NCI-H187 treated with DMSO at 0.1 percent for 48 hours (cell line): ENCODE measurements around the gene DDR2.
"Not testable (repeated sequence)": the region's sequence is repeated elsewhere in the genome, so short reads cannot be mapped to it uniquely, and the experiment has no call there.

ENCODE experiments used
- DNase-seq: peaks from one replicate; lab custom pipeline; 2025; lab: John Stamatoyannopoulos, UW

DDR2 gene

DNA sequence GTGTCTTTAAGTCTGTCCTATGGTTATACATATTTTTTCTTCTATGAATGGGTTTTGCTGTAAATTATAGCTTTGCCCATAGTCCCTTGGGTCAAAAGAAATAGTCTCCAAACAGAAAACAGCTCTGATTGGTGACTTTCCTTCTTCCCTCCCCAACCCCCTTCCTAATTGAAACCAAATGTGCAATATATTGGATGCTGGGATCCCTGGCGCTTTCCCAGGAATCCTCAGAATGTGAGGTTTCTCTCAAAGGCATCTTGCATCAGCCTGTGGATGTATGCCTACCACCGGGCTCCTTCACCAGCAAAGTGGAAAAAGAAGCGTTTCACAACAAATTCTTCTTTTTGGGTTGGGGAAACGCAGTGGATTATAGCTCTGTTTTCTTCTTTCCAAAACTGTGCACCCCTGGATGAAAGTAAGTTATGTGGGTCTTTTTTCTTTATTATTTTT is at the start of gene DDR2:
Gene DDR2, plus strand, starts transcription at position 248 of the 450 bp plus-strand sequence. CDS start 86,600 bp downstream, outside the sequence.
- no peak for DNase-seq

- not testable (repeated sequence) for DNase-seq
Measured at GRCh38 chr1:162582901-162583300, 49.4 kb upstream of the DDR2 start.

DNA sequence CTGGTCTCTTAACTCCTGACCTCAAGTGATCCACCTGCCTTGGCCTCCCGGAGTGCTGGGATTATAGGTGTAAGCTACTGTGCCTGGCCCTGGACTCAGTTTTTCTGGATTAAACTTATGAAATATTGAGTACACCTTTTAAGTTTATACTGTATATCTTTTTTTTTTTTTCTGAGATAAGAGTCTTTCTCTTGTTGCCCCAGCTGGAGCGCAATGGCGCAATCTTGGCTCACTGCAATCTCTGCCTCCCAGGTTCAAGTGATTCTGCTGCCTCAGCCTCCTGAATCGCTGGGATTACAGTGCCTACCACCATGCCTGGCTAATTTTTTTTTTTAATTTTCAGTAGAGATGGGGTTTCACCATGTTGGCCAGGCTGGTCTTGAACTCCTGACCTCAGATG is 47.2 kb upstream of the DDR2 start:
- not testable (repeated sequence) for DNase-seq

DNA sequence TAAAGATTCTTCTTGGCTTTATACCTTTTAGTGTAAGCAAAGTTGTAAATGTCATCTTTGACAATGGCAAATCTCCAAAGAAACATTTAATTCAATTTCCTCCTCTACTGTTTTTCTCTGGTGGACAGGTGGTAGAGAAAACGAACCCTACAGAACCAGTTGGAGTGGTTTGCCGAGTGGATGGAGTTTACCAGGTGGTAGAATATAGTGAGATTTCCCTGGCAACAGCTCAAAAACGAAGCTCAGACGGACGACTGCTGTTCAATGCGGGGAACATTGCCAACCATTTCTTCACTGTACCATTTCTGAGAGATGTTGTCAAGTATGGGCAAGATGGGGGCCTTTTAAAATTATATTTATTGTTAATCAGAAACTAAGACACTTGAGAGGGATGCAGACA is 44.9 kb upstream of the DDR2 start:
- no peak for DNase-seq

- DNase-seq = no peak
Measured at GRCh38 chr1:162587761-162588260, 44.5 kb upstream of the DDR2 start.

- DNase-seq = no peak
Measured at GRCh38 chr1:162590101-162590500, 42.2 kb upstream of the DDR2 start.

GRCh38 chr1:162590686-162591085 is 41.6 kb upstream of the DDR2 start:
- DNase-seq = no peak

DNA sequence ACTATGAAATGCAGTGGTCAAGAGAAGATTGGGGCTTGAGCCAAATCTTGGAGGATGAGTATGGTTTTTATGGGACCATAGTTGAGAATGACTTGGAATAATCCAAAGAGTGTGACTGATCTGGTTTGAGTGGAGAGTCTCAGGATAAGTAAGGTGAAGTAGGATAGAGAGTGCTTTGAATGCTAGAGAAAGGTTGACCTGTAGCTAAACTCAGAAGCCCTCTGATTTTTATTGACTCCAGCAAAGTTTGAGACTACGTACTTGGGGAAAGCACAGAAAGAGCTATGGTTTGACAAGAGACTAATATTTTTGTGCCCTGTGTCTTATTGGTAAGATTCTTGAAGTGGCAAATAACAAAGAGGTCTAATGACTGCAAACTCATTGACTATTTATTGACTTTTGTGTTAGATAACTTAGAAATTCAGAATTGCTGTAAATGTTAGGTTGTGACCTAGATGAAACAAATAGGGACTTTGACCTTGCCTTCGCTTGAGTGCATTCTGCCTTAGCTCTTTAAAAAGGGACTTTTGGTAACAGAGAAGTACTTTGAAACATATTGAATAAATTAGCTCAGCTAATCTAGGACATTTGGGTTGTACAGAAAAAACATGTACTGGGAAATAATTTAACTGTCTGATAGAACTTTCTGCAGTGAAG is 35.6 kb upstream of the DDR2 start:
- no peak for DNase-seq

DNA sequence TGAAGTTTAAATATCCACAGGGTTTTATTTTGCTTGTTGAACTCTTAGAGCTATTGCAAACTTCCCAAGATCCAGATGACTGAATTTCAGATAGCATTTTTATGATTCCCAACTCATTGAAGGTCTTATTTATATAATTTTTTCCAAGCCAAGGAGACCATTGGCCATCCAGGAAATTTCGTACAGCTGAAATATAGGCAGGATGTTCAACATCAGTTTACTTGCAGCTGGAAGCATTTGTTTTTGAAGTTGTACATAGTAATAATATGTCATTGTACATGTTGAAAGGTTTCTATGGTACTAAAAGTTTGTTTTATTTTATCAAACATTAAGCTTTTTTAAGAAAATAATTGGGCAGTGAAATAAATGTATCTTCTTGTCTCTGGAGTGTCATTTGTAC is 32.8 kb upstream of the DDR2 start:
- DNase-seq = no peak

- not testable (repeated sequence) for DNase-seq
Measured at GRCh38 chr1:162603117-162603516, 29.1 kb upstream of the DDR2 start.

DNA sequence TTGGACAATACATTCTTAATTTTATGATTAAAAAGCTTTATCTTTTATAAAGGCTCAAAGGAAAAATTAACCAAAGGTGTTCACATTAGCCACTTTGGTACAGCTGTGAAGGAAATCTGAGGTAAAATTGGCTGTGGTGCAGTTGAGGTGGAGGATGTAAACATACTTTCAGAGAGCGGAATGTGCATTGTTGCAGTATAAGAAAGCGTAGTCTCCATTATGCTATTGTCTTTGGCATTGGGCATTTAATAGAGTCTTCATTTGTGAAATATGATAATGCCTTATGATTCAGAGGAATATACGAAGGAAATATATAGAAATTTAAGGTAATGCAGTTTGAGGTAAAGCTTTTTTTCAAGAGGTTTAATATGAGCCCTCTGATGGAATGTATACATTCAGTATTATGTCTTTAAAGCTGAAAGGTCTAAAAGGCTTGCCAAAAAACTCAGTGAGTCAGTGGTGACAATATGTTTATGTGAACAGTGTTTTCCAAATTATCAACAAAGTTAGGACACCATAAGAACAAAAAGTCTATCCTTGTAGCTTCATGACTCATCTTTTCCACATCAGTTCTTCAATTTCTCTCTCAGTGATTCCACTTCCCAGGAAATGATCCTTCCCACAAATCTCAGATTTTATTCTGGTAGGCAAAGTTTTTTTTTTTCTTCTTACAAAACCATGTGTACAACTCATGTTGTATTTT is 26.9 kb upstream of the DDR2 start:
- DNase-seq = no peak

DNA sequence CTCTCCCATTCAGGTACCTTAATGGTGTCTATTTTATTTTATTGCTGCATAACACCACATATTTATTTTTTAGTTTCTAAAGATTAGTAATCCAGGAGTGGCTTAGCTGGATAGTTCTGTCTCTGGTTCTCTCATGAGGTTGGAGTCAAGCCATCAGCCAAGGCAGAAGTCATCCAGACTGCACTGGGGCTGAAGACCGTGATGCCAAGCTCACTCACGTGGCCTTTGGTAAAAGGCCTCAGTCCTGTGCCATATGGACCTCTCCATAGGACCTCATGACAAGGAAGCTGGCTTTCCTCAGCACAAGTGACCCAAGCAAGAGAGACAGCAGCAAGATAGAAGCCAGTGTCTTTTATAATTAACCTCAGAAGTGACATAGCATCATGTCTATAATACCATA is 23.0 kb upstream of the DDR2 start:
- DNase-seq = no peak

GRCh38 chr1:162612606-162613400 is 19.5 kb upstream of the DDR2 start:
- DNase-seq = no peak

- no peak for DNase-seq
Measured at GRCh38 chr1:162616848-162617247, 15.4 kb upstream of the DDR2 start.

- no peak for DNase-seq
Measured at GRCh38 chr1:162617513-162617912, 14.8 kb upstream of the DDR2 start.

GRCh38 chr1:162619076-162619475 is 13.2 kb upstream of the DDR2 start:
- DNase-seq = no peak

DNA sequence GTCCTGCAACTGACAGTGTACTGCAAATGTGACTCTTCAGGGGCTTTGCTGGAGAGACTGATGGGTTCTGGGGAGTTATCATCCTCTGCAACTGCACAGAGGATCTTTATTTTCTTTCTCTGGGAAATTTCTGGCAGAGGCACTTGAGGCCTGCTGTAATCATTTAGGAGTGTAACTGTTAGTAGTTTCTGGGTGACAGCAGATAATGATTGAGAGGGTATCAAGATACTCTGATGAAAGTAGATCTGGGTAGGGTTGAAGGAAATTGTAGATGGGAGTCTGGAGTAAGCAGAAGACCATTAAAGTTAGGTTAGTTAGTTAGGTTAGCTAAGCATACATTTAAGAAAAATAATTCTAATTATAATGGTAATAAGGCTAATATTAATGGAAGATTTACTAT is 11.0 kb upstream of the DDR2 start:
- DNase-seq = no peak

DNA sequence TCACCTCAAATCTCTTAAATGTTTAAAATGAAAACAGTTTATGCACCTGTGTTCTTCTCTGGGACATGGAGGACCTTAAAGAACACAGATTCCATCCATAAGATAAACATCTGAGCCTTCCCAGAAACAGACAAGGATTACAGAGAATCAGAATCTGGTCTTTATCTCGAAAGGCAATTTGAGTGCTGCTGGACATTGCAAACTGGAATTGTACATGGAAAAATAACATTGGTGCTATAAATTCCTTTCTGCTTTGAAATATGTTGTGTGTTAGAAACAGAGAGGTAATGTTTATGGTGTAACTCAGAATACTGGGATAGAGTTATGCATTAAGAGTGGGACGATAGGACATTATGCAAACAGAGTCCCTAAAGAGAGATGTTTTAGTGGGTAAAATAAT is 6.6 kb upstream of the DDR2 start:
- DNase-seq = no peak

- DNase-seq = no peak
Measured at GRCh38 chr1:162626094-162626493, 6.2 kb upstream of the DDR2 start.

- DNase-seq = no peak
Measured at GRCh38 chr1:162626761-162627160, 5.5 kb upstream of the DDR2 start.

GRCh38 chr1:162627662-162628296 is 4.5 kb upstream of the DDR2 start:
- DNase-seq = no peak

DNA sequence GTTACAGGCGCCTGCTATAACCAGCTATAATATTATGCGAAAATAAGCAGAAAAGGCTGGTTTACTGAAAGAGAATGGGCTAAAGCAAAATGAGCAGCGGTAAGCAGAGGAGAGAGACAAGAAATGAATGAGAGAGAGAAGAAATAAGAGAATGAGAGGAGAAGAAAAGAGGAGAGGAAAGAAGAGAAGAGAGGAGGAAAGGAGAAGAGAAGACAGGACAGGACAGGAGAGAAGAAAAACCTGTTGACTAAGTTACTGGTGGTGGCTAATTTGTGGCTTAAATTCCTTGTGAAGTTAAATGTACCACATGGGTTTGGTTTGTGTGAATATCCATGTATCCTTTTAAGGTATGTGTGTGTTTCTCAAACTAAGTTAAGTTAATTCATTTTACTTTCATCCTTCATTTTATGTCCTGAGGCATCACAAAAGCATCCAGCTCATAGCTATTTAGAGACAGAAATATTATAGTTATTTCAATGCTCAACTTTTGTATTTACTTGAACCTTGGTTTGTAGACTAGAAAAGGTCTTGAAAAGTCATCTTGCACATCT is 3.1 kb upstream of the DDR2 start:
- no peak for DNase-seq
